ENCODE results near the gene MUC13.

DNA sequence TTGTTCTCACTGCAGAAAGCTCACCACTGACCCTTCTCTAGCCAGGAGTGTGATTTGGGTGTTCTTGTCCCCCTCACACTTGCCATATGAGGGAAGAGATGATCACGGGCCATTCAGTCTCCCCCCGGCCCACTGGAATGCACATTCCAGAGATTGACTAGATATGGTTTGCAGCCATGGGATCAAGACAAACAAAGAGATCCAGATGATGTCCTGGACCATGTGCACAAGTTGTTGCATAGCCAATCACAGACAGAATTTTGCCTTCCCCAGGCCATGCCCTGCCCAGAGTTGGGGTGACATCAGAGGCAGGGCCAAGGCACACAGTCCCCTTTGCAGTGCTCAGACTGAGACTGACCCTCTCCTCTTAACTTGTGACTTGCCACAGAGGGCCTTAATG, 14.8 kb downstream of the MUC13 start:
- TF ChIP-seq ZNF77 (CRISPR knock-in tag; IDR thresholded peaks at IDR 0.05) (no peak), ID3 (CRISPR knock-in tag; IDR thresholded peaks at IDR 0.05) (no peak), ID3 (tag; IDR thresholded peaks at IDR 0.05) (no peak), GABPA (tag; conservative IDR thresholded peaks at IDR 0.05; ENCODE audit: low read depth) (no peak), CTCF (IDR thresholded peaks at IDR 0.05 in 2 of 3, conservative IDR thresholded peaks at IDR 0.05 in 1 of 3; ENCODE audit: insufficient read depth in 2 of 3, low read depth in 1 of 3, low read length in 3 of 3) (no peak), POLR2A (conservative IDR thresholded peaks at IDR 0.05) (no peak), ZNF277 (CRISPR knock-in tag; IDR thresholded peaks at IDR 0.05; ENCODE audit: borderline replicate concordance) (no peak), ATF1 (CRISPR knock-in tag; IDR thresholded peaks at IDR 0.05) (no peak), ATF1 (tag; IDR thresholded peaks at IDR 0.05) (no peak), E2F8 (IDR thresholded peaks at IDR 0.05; ENCODE audit: low read depth, partially characterized antibody) (no peak), GTF2F1 (IDR thresholded peaks at IDR 0.05; ENCODE audit: low read depth, low read length) (no peak), FOSL1 (tag; conservative IDR thresholded peaks at IDR 0.05) (no peak), TAF1 (IDR thresholded peaks at IDR 0.05; ENCODE audit: control insufficient read depth, extremely low read depth, insufficient read depth, low read length, severe bottlenecking) (no peak)
- TF ChIP-seq, protein P1, sequence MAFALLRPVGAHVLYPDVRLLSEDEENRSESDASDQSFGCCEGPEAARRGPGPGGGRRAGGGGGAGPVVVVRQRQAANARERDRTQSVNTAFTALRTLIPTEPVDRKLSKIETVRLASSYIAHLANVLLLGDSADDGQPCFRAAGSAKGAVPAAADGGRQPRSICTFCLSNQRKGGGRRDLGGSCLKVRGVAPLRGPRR (CRISPR knock-in tag; IDR thresholded peaks at IDR 0.05) = no peak

All from K562 (cell line).